HEK293T (cell line): Measurements from ENCODE around the gene GPR158.

Experiments
- BHLHE40 ChIP-seq: fragments of 450-650 bp; IDR thresholded peaks from 2 replicates; pipeline ENCODE4 v1.6.1; 2016; ENCODE audit warnings: mild to moderate bottlenecking, moderate library complexity, borderline replicate concordance
- CTBP1 ChIP-seq: fragments of 450-650 bp; IDR thresholded peaks from 2 replicates; pipeline ENCODE4 v1.6.1; 2016; ENCODE audit warnings: borderline replicate concordance
- ELF4 ChIP-seq: fragments of 450-650 bp; IDR thresholded peaks from 2 replicates; pipeline ENCODE4 v1.6.1; 2017; ENCODE audit warnings: antibody characterized with exemption
- FOXA1 ChIP-seq: fragments of 450-650 bp; IDR thresholded peaks from 2 replicates; pipeline ENCODE4 v1.6.1; 2016; ENCODE audit warnings: mild to moderate bottlenecking
- FOXK2 ChIP-seq: fragments of 450-650 bp; IDR thresholded peaks from 2 replicates; pipeline ENCODE4 v1.6.1; 2016; ENCODE audit warnings: mild to moderate bottlenecking
- FOXM1 ChIP-seq: fragments of 450-650 bp; IDR thresholded peaks from 2 replicates; pipeline ENCODE4 v1.6.1; 2017; ENCODE audit warnings: mild to moderate bottlenecking, borderline replicate concordance
- SP1 ChIP-seq: fragments of 450-650 bp; IDR thresholded peaks from 2 replicates; pipeline ENCODE4 v1.6.1; 2017
- ZNF384 ChIP-seq: fragments of 450-650 bp; IDR thresholded peaks from 2 replicates; pipeline ENCODE4 v1.6.1; 2016

DNA sequence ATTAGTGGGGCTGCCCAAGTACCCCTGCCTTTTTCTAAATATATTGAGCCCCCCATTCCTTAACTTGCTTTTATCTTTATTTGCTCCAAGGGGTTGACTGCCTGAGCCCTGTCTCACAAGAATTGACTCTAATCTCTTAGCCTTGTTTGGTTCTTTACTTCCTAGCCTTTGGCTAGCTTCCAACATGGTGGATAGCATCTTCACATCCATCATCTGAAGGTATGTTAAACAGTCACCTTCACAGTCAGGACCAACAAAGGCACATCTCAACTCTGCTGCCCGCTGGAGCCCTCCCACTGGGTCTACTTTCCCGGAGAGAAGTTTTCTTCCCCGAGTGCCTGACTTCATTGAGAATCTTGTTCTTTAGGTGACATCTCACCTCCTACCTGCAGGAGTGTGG lies 329.5 kb downstream of the GPR158 start:
- TF ChIP-seq SP1 (no peak), FOXK2 (no peak), BHLHE40 (no peak), FOXA1 (no peak), FOXM1 (no peak), CTBP1 (no peak), ELF4 (no peak), ZNF384 (no peak)
